ENCODE results near the gene LPP. TPM values are rescaled to one million over a fixed set of nuclear protein-coding genes. Genes with fewer than 3 reads are reported as not detected.
"Not testable (repeated sequence)": the region's sequence is repeated elsewhere in the genome, so short reads cannot be mapped to it uniquely, and the experiment has no call there.

The LPP gene
- total RNA-seq, 1 experiment from 2014 or later = 12.6 TPM

DNA sequence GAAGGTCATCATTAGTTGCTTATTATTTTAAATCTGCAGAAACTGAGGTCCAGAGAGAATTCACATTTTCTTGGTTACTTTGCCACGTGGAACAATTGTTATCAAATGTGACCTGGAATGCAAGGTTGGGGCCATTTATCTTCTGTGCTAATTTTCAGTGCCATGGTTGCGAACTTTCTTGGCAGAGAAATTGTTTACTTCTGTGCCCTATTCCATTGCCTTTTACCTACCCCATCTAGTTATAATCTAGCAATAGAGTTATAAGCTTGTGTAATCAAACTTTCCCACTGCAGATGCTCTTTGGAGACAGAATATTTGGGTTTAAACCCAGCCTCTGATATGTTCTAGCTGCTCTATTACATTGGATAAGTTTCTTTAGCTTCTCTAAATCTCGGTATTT lies 242.9 kb downstream of the LPP start:
- in situ Hi-C loops (cut with HindIII; ENCODE audit: low sequenced_read_pairs) = no loop called here
- DNase-seq (ENCODE audit: low spot score) = no peak

DNA sequence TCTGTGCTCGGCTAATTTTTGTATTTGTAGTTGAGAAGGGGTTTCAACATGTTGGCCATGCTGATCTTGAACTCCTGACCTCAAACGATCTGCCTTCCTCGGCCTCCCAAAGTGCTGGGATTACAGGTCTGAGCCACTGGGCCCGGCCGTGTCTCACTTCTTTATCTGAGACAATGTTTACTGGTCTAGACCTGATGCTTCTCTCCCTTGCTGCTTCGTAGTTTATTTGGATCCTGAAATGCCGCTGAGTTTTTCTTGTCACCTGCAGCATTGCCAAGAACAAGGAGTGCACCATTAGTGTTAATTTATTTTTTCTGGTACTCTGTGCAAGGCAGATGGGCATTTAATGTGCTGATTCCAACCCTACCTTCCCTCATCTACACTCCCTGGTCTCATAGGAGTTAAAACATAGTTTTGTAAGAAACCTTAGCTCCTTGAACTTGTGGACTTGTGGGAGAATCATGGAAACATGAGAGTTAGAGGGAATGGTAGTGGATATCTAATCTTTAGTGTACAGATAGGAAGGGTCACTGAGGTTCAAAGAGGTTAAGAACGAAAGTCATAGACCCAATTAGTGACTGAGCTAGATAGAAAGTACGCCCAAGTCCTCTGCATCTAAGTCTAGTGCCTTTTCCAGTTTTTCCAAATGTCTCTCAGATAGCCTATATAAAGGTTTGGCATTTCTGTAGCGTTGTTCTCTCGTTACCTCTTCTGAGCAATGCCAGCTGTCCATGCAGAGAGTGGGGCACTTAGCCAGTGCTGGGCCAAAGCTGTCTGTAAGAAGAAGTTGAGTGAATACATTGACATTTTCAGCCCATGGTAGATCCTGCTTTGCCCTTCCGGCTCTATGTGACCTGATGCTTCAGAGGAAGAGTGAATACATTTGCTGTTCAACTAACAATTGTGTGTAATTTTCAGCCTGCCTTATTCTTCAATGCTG lies 244.1 kb downstream of the LPP start:
- DNase-seq (ENCODE audit: low spot score) = peak; percentile 90
- in situ Hi-C loops (cut with HindIII; ENCODE audit: low sequenced_read_pairs) = no loop called here

DNA sequence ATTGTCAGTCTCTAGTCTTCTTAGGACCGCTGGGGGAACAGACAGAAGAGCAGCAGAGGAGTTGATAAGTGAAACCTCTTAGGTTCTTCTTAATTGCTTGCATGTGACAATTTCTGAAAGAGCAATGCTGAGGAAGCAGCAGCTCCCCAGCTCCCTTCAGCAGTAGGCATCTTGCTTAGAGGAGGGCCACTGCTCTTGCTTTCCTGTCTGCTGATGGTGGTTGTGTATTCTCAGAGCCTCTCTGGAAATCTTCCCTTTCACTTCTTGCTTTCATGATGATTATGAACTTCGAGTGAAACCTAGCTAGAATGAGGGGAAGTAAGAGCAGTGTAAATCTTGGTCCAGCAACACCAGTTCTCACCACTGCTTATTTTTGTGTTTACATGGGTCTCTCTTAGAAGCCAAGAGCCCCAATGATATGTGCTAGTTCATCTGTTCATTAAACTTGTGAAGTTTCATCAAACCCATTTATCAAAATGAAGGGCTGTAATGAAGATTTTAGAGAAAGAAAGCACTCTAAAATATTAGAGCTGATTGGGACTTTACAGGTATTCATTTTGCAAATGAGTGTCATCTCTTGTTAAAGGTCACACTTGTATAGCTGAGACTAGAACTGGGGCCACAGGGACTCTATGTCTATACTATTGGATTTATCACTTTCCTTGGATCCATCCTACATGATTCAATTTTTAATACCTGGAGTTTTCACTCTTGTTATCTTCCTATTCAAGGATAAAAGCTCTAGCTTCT lies 246.7 kb downstream of the LPP start:
- no peak for DNase-seq (ENCODE audit: low spot score)
- in situ Hi-C loops (cut with HindIII; ENCODE audit: low sequenced_read_pairs) = no loop called here

DNA sequence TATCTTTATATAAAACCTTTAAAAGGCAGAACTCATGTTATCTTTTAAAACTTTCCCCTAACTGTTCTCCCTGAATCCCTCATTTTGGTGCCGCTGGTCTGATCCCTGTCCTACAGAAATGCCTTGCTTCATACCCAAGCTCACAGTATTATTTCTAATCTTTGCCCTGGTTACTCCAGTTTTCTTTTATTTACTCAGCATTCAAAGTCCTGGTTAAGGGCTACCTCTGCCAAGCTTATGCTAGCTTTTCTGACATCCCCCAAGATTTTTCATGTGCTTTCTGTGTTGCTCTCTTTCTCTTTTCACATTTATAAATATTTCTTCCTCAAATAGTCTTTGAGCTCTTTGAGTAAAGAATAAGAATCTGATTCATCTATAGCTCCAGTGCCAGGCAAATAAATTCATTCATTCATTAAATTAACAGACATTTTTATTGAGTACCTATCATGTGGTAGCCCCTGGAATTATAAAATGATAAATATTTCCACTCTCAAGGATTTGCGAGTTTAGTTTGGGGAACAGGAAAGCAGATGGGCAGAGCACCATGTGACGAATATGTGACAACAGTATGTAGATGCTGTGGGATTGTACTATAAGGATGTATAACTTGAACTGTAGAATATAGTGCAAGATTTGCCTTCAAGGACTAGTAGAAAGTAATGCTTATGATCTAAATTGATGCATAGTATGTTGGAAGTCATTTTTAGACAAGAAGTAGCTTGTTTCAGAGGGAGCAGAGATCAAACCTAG lies 247.5 kb downstream of the LPP start:
- no peak for DNase-seq (ENCODE audit: low spot score)
- in situ Hi-C loops (cut with HindIII; ENCODE audit: low sequenced_read_pairs) = no loop called here

DNA sequence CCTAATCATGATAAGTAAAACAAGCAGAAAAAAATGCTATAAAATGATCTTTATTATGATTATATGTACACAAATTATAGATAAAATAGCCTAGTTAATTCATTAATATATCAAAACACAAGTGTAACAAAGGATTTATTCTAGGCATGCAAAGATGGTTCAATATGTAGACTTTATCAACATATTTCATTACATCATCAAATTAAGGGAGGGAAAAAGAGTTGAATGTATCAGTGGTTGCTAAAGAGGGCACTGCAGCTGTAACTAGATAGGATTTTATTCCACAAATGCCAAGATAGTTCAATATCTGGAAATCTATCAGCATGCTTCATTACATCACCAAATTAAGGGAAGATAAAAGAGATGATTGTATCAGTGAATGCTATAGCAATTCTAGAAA lies 248.3 kb downstream of the LPP start:
- in situ Hi-C loops (cut with HindIII; ENCODE audit: low sequenced_read_pairs) = no loop called here
- no peak for DNase-seq (ENCODE audit: low spot score)

DNA sequence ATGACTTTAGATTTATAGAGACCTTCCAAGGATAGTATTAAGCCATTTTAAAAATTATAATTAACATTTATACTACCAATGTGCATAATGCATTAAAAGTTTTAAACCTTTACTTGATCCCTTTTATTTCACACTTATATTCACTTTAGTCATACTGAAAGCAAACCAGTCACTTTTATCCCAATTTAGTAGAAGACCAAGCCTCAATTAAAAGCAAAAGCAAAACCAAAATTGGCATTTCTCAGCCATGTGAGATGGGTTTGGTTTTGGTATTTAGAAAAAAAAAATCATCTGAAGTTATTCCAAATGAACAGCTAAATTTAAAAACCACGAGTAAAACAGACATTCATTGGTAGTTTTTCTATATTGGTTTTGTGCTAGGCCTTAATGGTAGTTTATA lies 249.4 kb downstream of the LPP start:
- no peak for DNase-seq (ENCODE audit: low spot score)
- in situ Hi-C loops (cut with HindIII; ENCODE audit: low sequenced_read_pairs) = no loop called here

DNA sequence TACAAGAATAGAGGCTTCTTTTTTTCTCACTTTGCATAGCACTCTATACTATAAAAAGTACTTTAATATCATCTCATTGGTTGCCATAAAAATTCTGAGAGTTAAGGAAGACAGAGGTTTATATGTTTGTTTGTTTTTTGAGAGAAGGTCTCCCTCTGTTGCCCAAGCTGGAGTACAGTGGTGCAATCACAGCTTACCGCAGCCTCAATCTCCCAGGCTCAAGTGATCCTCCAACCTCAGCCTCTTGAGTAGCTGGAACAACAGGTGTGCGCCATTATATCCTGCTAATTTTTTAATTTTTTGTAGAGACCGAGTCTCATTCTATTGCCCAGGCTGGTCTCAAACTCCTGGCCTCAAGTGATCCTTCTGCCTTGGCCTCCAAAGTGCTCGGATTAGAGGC lies 250.2 kb downstream of the LPP start:
- DNase-seq (ENCODE audit: low spot score) = no peak
- in situ Hi-C loops (cut with HindIII; ENCODE audit: low sequenced_read_pairs) = no loop called here

DNA sequence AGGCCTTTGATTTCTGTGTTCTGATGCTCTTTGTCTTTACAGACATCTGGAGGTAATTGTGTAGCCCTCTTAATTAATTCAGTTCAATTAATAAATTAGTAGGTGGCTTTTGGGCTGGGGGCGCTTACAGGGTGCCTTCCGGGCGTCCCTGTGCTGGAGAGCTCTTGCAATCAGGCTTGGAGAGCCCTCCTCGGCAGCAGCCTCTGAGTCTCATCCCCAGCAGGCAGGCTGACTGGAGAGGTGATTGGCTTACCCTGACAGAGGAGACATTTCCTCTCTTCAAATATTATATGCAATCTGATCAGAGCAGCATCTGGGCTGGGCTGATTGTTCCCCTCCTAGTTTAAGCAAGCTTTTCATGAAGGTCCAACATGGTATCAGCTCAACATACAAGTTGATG lies 250.7 kb downstream of the LPP start:
- no peak for DNase-seq (ENCODE audit: low spot score)
- in situ Hi-C loops (cut with HindIII; ENCODE audit: low sequenced_read_pairs) = no loop called here

DNA sequence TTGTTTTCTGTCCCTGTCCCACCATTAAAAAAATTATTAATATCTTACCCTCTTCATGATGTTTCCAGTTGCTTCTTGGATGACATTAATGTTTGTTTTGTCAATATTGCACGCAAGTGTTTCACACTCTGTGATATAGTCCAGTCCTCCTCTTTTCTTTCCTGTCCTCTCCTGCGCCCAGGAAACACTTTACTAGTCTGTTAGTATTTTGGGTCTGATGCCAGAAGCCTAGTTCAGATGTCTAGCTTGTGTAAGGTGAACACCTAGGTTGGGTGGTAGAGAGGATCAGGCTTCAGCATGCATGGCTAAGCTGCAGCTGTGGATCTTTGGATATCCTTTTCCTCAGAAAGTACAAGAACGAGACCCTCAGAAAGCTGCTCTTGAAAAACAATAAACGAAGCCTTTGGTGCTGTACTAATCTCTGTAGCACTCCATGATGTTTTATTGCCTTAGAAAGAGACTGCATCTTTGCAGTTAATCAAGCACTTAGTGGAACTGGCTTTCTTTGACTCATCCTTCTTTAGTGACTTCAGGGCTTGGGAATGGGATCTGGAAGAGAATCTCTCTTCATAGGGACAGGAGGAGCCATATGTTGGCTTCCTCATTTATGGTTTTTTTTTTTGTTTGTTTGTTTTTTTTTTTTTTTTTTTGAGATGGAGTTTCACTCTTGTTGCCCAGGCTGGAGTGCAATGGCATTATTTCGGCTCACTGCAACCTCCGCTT lies 253.4 kb downstream of the LPP start:
- in situ Hi-C loops (cut with HindIII; ENCODE audit: low sequenced_read_pairs) = no loop called here
- no peak for DNase-seq (ENCODE audit: low spot score)

DNA sequence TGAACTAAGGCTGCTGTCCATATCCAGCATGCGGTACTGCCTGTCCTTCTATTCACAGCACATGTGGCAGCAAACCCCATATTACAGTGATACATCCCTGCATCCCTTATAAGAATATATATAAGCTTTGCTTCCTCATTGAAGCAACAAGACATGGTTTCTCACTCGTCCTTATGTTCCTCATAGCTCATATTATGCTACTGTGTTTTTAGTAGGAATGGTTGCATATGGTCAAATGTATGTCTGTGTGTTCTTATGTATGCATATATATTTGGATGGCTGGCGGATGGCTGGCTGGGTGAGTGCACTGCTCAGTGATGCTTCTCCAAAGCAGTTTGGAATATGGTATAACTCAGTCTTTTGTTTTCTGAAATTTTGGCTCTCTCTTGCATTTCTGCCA lies 254.9 kb downstream of the LPP start:
- in situ Hi-C loops (cut with HindIII; ENCODE audit: low sequenced_read_pairs) = no loop called here
- DNase-seq (ENCODE audit: low spot score) = no peak

DNA sequence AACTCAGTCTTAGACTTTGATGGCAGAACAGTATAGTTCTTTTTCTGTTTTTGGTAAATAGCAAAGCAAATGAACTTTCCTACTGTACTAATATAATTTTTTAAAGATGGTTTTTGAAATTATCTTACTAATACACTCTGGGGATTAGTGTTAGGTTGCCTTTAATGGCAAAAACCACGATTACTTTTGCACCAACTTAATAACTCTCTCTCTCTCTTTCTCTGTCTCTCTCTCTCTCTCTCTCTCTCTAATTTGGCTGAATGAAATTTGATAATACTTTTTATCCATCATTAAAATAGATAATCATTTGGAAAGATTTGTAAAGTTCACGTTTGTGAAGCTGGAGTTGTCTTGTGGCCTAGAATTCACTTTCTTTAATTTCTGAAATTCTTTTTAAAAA lies 257.8 kb downstream of the LPP start:
- DNase-seq (ENCODE audit: low spot score) = no peak
- in situ Hi-C loops (cut with HindIII; ENCODE audit: low sequenced_read_pairs) = no loop called here

DNA sequence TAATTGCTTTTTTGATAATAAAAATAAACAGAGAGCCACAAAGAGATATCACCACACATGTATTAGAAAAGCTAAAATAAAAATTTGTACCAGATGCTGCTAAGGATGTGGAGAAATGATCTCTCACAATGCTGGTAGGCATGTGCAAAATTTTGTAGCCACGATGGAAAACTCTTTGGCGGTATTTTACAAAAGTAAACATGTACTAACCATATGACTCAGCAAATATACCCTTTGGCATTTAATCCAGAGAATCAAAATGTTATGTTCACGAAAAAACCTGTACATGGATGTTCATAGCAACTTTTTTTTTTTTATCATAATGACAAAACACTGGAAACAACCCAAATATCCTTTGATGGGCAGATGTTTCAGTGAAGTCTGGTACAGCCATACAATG lies 261.2 kb downstream of the LPP start:
- no peak for DNase-seq (ENCODE audit: low spot score)
- in situ Hi-C loops (cut with HindIII; ENCODE audit: low sequenced_read_pairs) = no loop called here

DNA sequence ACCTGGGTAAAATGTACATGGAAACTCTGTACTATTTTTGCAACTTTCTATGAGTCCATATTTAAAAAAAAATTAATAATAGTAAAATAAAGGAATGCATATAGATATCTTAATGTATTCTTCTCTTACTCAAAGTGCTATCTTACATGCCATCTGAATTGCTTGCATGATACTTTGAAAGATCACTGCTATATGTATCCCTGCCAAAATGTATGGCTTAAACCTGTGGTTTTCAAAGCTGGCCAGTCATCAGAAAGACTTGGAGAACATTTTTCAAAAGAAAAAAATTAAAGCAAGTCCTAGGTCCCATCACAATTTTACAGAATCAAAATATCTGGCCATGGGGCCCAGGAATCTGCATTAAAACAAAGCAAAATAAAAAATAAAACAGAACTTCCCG lies 262.1 kb downstream of the LPP start:
- no peak for DNase-seq (ENCODE audit: low spot score)
- in situ Hi-C loops (cut with HindIII; ENCODE audit: low sequenced_read_pairs) = no loop called here

DNA sequence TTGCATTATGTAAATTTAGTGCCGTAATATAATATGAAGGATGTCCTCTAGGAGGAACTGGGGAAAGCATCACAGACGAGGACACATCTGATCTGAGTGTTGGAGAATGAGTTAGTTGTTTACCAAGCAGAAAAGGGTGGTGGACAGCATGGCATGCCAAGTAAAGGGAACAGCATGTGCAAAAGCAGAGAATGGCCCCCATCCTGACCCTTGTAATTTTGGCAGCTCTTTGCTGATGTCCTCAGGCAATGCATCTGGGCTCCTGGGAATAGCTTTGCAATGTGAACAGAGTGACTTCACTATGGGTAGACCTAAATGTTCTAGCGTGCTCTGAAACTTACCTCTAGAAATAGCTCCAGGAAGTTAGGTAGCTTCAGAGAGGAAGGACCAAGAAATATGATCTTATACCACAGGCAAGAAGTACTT lies 263.3 kb downstream of the LPP start:
- in situ Hi-C loops (cut with HindIII; ENCODE audit: low sequenced_read_pairs) = no loop called here
- no peak for DNase-seq (ENCODE audit: low spot score)

DNA sequence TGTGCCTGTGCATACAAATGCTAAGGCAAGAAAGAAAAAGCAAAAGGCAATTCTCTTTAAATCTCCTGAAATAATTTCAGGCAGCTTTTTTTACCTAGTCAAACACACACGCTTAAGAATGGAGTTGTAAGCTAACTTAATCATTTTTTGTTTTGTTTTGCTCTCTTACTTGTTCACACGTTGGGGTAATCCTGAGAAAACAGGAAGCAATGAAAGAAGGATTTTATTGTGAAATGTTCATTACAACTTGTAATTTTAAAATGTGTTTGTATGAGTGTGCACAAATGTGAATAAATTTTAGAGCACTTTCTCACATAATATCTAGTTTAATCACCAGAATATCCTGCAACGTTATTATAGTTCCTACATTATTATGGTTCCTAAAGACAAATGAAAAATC lies 263.8 kb downstream of the LPP start:
- in situ Hi-C loops (cut with HindIII; ENCODE audit: low sequenced_read_pairs) = no loop called here
- DNase-seq (ENCODE audit: low spot score) = no peak

DNA sequence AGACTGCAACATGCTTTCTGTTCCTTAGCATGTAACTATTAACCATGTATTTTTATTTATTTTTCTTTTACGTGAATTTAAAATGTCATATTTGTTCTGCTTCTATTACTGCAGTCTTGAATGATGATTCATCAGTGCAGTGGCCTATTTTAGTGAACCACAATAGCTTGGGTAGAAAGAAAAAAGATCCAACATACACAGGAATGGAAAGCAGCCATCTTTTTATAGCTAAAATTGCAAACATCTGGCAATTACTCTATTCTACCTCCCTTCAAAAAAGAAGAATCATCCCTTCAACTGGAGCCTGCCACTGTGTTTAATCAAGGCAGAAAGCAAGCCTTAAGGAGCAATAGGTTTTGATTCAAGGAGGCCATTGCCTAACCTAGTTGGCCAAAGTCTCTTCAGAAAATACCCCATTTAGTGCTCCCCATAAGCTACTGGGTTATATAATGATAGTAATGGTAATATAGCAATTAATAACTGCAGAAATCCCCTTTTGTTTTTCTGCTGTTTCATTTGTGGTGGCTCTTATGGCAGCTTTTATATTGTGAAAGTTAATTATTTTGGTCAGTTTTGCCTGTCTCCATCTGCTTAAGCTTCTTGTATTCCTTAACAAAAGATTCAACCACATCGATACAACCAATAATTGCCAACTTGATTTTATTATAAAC lies 267.3 kb downstream of the LPP start:
- in situ Hi-C loops (cut with HindIII; ENCODE audit: low sequenced_read_pairs) = no loop called here
- no peak for DNase-seq (ENCODE audit: low spot score)

DNA sequence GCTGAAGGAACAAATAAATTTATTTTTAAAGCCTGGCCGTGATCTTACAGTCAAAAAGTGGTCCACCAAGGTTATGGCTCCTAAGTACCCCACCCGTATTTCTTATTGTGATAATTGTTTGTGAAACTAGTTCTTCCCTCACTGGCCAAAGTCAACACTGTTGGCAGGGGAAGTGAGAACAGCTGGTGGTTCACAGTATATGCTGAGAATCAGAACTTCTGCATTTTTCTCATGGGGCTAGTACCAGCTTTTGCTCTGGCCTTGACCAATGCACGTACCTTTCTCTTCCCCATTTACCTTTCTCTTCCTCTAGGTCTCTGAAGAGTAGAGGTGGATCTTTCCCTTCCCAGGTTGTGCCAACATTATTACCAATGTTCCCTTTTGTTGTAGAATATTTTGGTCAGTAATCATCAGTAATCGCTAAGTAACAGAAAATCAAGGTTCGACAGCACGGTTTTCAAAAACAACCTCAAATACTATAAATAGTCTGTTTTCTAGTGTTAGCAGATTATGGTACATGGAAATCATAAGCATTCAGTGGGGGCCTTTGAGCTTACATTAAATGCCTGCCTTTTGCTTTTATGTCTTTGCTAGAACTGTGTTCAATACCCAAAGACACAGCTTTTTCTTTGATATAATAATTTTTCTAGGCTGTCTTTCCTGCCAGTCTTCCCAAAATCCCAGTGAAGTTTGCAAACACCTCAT lies 268.0 kb downstream of the LPP start:
- DNase-seq (ENCODE audit: low spot score) = no peak
- in situ Hi-C loops (cut with HindIII; ENCODE audit: low sequenced_read_pairs) = no loop called here

DNA sequence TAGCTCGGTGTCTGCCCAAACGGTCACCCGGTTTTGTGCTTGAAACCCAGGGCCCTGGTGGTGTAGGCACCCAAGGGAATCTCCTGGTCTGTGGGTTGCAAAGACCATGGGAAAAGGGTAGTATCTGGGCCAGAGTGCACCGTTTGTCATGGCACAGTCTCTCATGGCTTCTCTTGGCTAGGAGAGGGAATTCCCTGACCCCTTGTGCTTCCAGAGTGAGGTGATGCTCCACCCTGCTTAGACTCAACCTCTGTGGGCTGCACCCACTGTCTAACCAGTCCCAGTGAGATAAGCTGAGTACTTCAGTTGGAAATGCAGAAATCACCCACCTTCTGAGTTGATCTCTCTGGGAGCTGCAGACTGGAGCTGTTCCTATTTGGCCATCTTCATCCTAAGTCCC lies 274.0 kb downstream of the LPP start:
- in situ Hi-C loops (cut with HindIII; ENCODE audit: low sequenced_read_pairs); DNase-seq (ENCODE audit: low spot score): not testable (repeated sequence)

Data from G401 (cell line).